ENCODE measurements around the gene AHCYL2.

GRCh38 chr7:129264534-129264933 lies 39.7 kb downstream of the AHCYL2 start:
- TF ChIP-seq TARDBP (IDR thresholded peaks at IDR 0.05) (no peak), NFRKB (IDR thresholded peaks at IDR 0.05) (no peak), FOXA1 (IDR thresholded peaks at IDR 0.05) (0 out of 2 replicates have a peak, but pooled peaks have one; percentile 32), BHLHE40 (IDR thresholded peaks at IDR 0.05; ENCODE audit: borderline replicate concordance) (no peak), HDGF (IDR thresholded peaks at IDR 0.05; ENCODE audit: borderline replicate concordance) (no peak), SUZ12 (IDR thresholded peaks at IDR 0.05) (no peak), SP1 (IDR thresholded peaks at IDR 0.05) (no peak), L3MBTL2 (conservative IDR thresholded peaks at IDR 0.05) (peak; percentile 28; the same call in 1 of the 2 replicates), PKNOX1 (IDR thresholded peaks at IDR 0.05) (no peak), FOXK2 (IDR thresholded peaks at IDR 0.05) (no peak), ZNF384 (IDR thresholded peaks at IDR 0.05) (no peak), ELF4 (IDR thresholded peaks at IDR 0.05) (no peak)

Measured in HEK293T (cell line).